Osteoblast (primary cell): Measurements from ENCODE around the gene RAB3C. TPM values are rescaled to one million over a fixed set of nuclear protein-coding genes. Genes with fewer than 3 reads are reported as not detected.

ENCODE experiments used
- DNase-seq: peaks from one replicate; pipeline ENCODE4 v3.0.0; 2011; ENCODE audit warnings: low spot score, mixed read lengths; ENCODE audit not compliant: insufficient read length; ENCODE audit errors: missing footprints
- H2AFZ ChIP-seq: 2 replicates; pipeline ENCODE4 v1.6.0; 2011; ENCODE audit warnings: mild to moderate bottlenecking, low read length
- H3K27ac ChIP-seq: 2 replicates; pipeline ENCODE4 v1.5.1; 2011; ENCODE audit warnings: mild to moderate bottlenecking, low read depth, low read length, moderate library complexity
- H3K27me3 ChIP-seq: 2 replicates; pipeline ENCODE4 v1.6.0; 2012; ENCODE audit warnings: mild to moderate bottlenecking, control low read depth, inconsistent platforms, low read length, moderate library complexity; ENCODE audit not compliant: insufficient read depth
- H3K36me3 ChIP-seq: 2 replicates; pipeline ENCODE4 v1.5.1; 2011; ENCODE audit warnings: mild to moderate bottlenecking, low read length, control low read depth, moderate library complexity; ENCODE audit not compliant: insufficient read depth
- H3K4me1 ChIP-seq: 2 replicates; pipeline ENCODE4 v1.5.1; 2011; ENCODE audit warnings: mild to moderate bottlenecking, low read length, control low read depth, moderate library complexity; ENCODE audit not compliant: insufficient read depth
- H3K4me2 ChIP-seq: 2 replicates; pipeline ENCODE4 v1.6.0; 2011; ENCODE audit warnings: mild to moderate bottlenecking, low read length; ENCODE audit not compliant: insufficient read depth
- H3K4me3 ChIP-seq: fragments of 200-600 bp; sonication (generic); 3 replicates; pipeline ENCODE4 v1.5.1; 2012; ENCODE audit warnings: mild to moderate bottlenecking, low read length, inconsistent platforms; ENCODE audit not compliant: insufficient read depth
- H3K79me2 ChIP-seq: 2 replicates; pipeline ENCODE4 v1.6.0; 2012; ENCODE audit warnings: mild to moderate bottlenecking, low read length, control low read depth, inconsistent platforms; ENCODE audit not compliant: insufficient read depth
- H3K9me3 ChIP-seq: 2 replicates; pipeline ENCODE4 v1.5.1; 2011; ENCODE audit warnings: low read depth, low read length, control low read depth
- H4K20me1 ChIP-seq: 2 replicates; pipeline ENCODE4 v1.6.0; 2012; ENCODE audit warnings: mild to moderate bottlenecking, low read length, control low read depth; ENCODE audit not compliant: insufficient read depth
- total RNA-seq: library from RNA; depleted of rRNA; stranded (reverse); fragments of >200 nt; gene quantifications from 2 replicates; pipeline ENCODE4 v1.2.3, GENCODE V29; 2012
- TF ChIP-seq, protein P1 (sequence below): IDR thresholded peaks from 2 replicates; pipeline ENCODE4 v1.5.1; 2011; ENCODE audit warnings: mild to moderate bottlenecking, low read depth, low read length, moderate library complexity; ENCODE audit errors: extremely low read depth

RAB3C gene
- total RNA-seq, 1 donor = not detected

DNA sequence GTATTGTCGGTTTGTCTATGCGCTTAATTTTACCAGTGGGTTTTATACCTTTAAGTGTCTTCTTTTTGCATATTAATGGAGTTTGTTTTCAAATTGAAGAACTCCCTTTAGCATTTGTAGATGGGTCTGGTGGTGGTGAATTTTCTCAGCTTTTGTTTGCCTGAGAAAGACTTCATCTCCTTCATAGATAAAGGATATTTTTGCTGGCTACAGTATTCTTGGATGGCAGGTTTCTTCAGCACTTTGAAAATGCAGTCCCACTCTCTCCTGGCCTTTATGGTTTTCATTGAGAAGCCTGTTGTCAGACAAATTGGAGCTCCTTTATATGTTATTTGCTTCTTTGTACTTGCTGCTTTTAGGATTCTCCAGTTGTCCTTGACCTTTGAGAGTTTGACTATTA is 142.1 kb downstream of the RAB3C start:
- Histone ChIP-seq H4K20me1 (no peaks in the 10 kb centered on the region), H3K4me2 (no peak overlapping the region), H3K27ac (no peak overlapping the region), H3K9me3 (no peaks in the 10 kb centered on the region), H3K4me3 (no peak overlapping the region), H2AFZ (no peak overlapping the region), H3K36me3 (no peaks in the 10 kb centered on the region), H3K4me1 (no peaks in the 10 kb centered on the region), H3K79me2 (no peaks in the 10 kb centered on the region), H3K27me3 (no peaks in the 10 kb centered on the region)
- no peak for DNase-seq
- TF ChIP-seq, protein P1, sequence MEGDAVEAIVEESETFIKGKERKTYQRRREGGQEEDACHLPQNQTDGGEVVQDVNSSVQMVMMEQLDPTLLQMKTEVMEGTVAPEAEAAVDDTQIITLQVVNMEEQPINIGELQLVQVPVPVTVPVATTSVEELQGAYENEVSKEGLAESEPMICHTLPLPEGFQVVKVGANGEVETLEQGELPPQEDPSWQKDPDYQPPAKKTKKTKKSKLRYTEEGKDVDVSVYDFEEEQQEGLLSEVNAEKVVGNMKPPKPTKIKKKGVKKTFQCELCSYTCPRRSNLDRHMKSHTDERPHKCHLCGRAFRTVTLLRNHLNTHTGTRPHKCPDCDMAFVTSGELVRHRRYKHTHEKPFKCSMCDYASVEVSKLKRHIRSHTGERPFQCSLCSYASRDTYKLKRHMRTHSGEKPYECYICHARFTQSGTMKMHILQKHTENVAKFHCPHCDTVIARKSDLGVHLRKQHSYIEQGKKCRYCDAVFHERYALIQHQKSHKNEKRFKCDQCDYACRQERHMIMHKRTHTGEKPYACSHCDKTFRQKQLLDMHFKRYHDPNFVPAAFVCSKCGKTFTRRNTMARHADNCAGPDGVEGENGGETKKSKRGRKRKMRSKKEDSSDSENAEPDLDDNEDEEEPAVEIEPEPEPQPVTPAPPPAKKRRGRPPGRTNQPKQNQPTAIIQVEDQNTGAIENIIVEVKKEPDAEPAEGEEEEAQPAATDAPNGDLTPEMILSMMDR = no peak

GRCh38 chr5:58731641-58732040 is 148.8 kb downstream of the RAB3C start:
- Histone ChIP-seq H3K4me1 (no peaks in the 10 kb centered on the region), H2AFZ (no peak overlapping the region), H3K4me2 (no peak overlapping the region), H3K9me3 (no peaks in the 10 kb centered on the region), H3K4me3 (no peak overlapping the region), H3K79me2 (no peaks in the 10 kb centered on the region), H3K27me3 (no peaks in the 10 kb centered on the region), H4K20me1 (no peaks in the 10 kb centered on the region), H3K36me3 (no peaks in the 10 kb centered on the region), H3K27ac (no peak overlapping the region)
- no peak for DNase-seq
- TF ChIP-seq, protein P1 = no peak

GRCh38 chr5:58735637-58736036 is 152.8 kb downstream of the RAB3C start:
- Histone ChIP-seq H3K36me3 (no peaks in the 10 kb centered on the region), H3K27ac (no peak overlapping the region), H3K4me3 (no peak overlapping the region), H3K4me2 (no peak overlapping the region), H3K79me2 (no peaks in the 10 kb centered on the region), H4K20me1 (no peaks in the 10 kb centered on the region), H3K9me3 (no peaks in the 10 kb centered on the region), H3K27me3 (no peaks in the 10 kb centered on the region), H3K4me1 (no peaks in the 10 kb centered on the region), H2AFZ (no peak overlapping the region)
- no peak for DNase-seq
- TF ChIP-seq, protein P1 = no peak

GRCh38 chr5:58736214-58736613 is 153.3 kb downstream of the RAB3C start:
- Histone ChIP-seq H4K20me1 (no peaks in the 10 kb centered on the region), H2AFZ (no peak overlapping the region), H3K79me2 (no peaks in the 10 kb centered on the region), H3K4me3 (no peak overlapping the region), H3K36me3 (no peaks in the 10 kb centered on the region), H3K4me1 (no peaks in the 10 kb centered on the region), H3K4me2 (no peak overlapping the region), H3K27me3 (no peaks in the 10 kb centered on the region), H3K27ac (no peak overlapping the region), H3K9me3 (no peaks in the 10 kb centered on the region)
- no peak for DNase-seq
- TF ChIP-seq, protein P1 = no peak
